ENCODE data around the gene KRT5.

KRT5 gene

GRCh38 chr12:52519826-52520662 is at the start of gene KRT5:
TSS of gene KRT5 (minus strand) at chr12:52520394. CDS start at chr12:52520296, 98 bp downstream.
- DNase-seq (ENCODE audit: low read depth in 2 of 2) = no peak

- no peak for DNase-seq (ENCODE audit: low read depth in 2 of 2)
Measured at GRCh38 chr12:52568111-52568510, 47.9 kb upstream of the KRT5 start.

- peak; percentile 29 to 41 for DNase-seq (ENCODE audit: low read depth in 2 of 2)
Measured at GRCh38 chr12:52566847-52567291, 46.7 kb upstream of the KRT5 start.

- no peak for DNase-seq (ENCODE audit: low read depth in 2 of 2)
Measured at GRCh38 chr12:52564582-52564981, 44.4 kb upstream of the KRT5 start.

GRCh38 chr12:52561880-52562449 is 41.8 kb upstream of the KRT5 start:
- no peak for DNase-seq (ENCODE audit: low read depth in 2 of 2)

- DNase-seq (ENCODE audit: low read depth in 2 of 2) = no peak
Measured at GRCh38 chr12:52559979-52560378, 39.8 kb upstream of the KRT5 start.

GRCh38 chr12:52558781-52559445 is 38.7 kb upstream of the KRT5 start:
- no peak for DNase-seq (ENCODE audit: low read depth in 2 of 2)

- no peak for DNase-seq (ENCODE audit: low read depth in 2 of 2)
Measured at GRCh38 chr12:52557476-52557875, 37.3 kb upstream of the KRT5 start.

GRCh38 chr12:52555577-52555976 is 35.4 kb upstream of the KRT5 start:
- no peak for DNase-seq (ENCODE audit: low read depth in 2 of 2)

GRCh38 chr12:52552681-52553195 is 32.5 kb upstream of the KRT5 start, which contains the start of gene KRT71:
TSS of gene KRT71 (minus strand) at chr12:52553145. CDS start at chr12:52553077, 68 bp downstream.
- no peak for DNase-seq (ENCODE audit: low read depth in 2 of 2)

GRCh38 chr12:52552055-52552454 is 31.9 kb upstream of the KRT5 start:
- no peak for DNase-seq (ENCODE audit: low read depth in 2 of 2)

GRCh38 chr12:52551216-52551865 is 31.1 kb upstream of the KRT5 start:
- DNase-seq (ENCODE audit: low read depth in 2 of 2) = no peak

GRCh38 chr12:52546126-52546525 is 25.9 kb upstream of the KRT5 start:
- no peak for DNase-seq (ENCODE audit: low read depth in 2 of 2)

- DNase-seq (ENCODE audit: low read depth in 2 of 2) = no peak
Measured at GRCh38 chr12:52543985-52544883, 24.0 kb upstream of the KRT5 start.

- DNase-seq (ENCODE audit: low read depth in 2 of 2) = no peak
Measured at GRCh38 chr12:52542785-52543318, 22.7 kb upstream of the KRT5 start.

- no peak for DNase-seq (ENCODE audit: low read depth in 2 of 2)
Measured at GRCh38 chr12:52542157-52542556, 22.0 kb upstream of the KRT5 start.

- DNase-seq (ENCODE audit: low read depth in 2 of 2) = no peak
Measured at GRCh38 chr12:52541709-52542108, 21.5 kb upstream of the KRT5 start.

GRCh38 chr12:52540531-52540930 is 20.3 kb upstream of the KRT5 start:
- no peak for DNase-seq (ENCODE audit: low read depth in 2 of 2)

GRCh38 chr12:52539821-52540173 is 19.6 kb upstream of the KRT5 start:
- no peak for DNase-seq (ENCODE audit: low read depth in 2 of 2)

GRCh38 chr12:52539083-52539820 is 19.1 kb upstream of the KRT5 start:
- no peak for DNase-seq (ENCODE audit: low read depth in 2 of 2)
